ENCODE measurements around the gene ITGB3BP.
A peak's percentile ranks its signal among the peaks of the same experiment; 100 is the strongest.
"Not testable (repeated sequence)": the region's sequence is repeated elsewhere in the genome, so short reads cannot be mapped to it uniquely, and the experiment has no call there.

ITGB3BP gene, protein sequence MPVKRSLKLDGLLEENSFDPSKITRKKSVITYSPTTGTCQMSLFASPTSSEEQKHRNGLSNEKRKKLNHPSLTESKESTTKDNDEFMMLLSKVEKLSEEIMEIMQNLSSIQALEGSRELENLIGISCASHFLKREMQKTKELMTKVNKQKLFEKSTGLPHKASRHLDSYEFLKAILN

DNA sequence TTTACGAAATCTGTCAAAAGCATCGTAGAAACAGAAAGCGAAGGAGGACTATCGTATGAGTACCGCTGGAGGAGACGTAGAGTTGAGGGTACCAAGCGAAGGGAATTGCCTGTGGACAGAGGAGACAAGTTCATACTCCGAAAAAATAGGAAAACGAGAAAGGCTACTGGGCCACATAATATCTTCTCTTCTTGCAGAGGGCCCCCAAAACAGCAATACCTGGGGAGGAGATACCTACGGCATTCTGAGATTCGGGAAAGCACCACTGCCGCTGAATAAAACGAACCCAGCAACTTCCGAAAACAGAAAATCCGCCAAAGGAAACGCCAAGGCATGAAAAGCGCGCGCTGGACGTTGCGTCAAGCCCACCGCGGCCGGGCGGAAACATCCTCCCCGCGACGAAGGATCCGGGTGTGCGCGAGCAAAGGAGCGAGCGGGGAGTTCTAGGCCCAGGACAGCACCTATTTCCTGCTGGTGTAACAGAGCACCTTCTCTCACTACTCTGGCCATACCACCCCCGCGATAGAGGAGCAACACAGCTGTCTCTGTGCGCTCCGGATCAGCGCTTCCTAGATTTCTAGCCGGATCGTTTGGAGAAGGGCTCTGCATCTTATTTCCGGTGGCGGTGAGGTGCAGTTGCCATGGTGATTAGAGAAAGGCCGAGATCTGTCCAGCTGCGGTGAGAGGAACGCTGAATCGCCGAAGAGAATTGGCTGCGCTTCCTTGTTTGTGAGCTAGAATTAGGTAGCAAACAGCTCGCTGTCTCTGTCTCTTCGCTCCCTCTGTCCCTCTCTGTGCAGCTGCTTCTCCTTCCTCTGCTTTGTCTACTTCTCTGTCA is at the start of gene ITGB3BP, which contains the start of gene EFCAB7:
ITGB3BP (minus strand) TSS at position 335 of the 838 bp plus-strand sequence; CDS start at position 243, 92 bp downstream.
EFCAB7 (plus strand) TSS at position 635 of the 838 bp plus-strand sequence. CDS start 2,048 bp downstream, outside the sequence.
- DNase-seq: peak in 57 of 58 donors; percentile 65 to 96 (median 87)

DNA sequence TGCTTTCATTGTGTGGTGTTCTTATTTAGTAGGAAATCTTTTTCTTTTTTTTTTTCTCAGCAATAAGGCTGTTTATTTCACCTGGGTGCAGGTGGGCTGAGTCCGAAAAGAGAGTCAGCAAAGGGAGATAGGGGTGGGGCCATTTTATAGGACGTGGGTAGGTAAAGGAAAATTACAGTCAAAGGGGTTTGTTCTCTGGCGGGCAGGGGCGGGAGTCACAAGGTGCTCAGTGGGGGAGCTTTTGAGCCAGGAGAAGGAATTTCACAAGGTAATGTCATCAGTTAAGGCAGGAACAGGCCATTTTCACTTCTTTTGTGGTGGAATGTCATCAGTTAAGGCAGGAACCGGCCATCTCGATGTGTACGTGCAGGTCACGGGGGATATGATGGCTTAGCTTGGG is 49.7 kb upstream of the ITGB3BP start:
- not testable (repeated sequence) for DNase-seq

DNA sequence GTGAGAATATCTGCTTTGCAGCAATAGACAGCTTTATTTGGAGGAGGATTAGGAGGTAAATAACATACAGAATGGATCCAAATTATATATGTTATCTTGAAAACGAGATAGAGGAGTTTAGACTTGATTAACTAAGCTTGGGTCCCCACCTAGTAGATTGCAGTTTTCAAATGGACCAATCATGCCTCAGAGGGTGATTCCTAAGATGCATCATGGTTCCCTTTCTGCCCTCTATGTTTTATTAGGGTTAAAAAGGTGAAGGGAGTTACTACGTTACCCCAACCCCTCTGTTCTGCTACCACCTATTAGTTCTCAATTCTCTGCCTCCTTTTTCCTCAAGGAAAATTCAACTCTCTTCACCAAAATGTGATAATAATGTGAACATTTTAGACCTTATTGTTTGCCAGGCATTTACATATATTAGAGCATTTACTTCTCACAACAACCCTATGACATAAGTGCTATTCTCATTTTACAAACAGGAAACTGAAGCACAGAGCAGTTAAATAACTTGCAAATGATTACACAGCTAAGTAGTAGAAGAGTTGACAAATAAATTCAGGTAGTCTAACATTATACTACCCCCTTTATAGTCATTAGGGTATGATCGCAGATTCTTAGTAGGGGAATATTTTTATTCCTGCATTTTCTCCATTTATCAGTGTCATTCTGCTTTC is 46.8 kb upstream of the ITGB3BP start:
- DNase-seq: no peak

DNA sequence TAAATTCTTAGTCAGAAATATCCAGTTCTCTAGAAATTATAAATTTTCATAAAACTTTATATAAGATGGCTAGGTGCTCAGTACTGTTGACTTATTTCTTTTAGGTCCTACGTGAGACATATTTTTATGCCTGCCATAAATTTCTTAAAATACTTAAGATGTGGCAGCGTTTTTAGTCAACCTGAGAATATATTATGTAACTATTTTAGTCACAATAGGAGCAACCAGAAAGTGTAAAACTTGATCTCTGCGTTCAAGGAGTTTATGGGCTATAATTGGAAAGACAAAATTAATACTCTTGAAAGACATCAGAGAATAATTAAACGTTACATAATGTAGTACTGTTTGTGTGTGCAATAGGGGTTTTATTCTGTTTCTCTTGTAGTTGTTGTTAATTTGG is 46.0 kb upstream of the ITGB3BP start:
- no peak for DNase-seq

DNA sequence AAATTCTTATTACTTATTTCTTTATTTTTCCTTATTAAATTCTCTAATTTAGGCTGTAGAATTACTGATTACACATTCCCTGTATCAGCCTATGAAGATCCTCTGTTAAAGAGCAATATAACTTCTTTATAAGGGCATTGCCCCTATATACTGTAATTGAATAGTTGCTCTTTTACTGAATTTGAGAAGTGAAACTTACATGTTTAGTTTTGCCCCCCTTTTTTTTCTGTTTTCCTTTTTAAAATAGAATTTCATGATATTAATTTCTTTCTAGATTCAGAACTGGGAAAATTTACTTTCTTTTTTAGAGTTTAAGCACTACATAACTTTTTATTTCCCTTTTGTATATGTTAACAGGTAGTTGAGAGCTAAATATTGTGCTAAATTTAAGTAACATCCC is 40.7 kb upstream of the ITGB3BP start:
- DNase-seq: no peak

DNA sequence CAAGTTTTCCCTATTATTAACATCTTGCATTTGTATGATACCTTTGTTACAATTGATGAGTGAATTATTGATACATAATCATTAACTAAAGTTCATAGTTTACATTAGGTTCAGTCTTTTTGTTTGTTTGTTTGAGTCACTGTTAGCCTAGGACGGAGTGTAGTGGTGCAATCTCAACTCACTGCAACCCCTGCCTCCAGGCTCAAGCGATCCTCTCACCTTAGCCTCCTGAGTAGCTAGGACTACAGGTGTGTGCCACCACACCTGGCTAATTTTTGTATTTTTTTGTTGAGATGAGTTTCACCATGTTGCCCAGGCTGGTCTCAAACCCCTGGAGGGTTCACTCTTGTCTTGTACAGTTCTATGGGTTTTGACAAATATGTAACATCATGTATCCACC is 36.3 kb upstream of the ITGB3BP start:
- no peak for DNase-seq

DNA sequence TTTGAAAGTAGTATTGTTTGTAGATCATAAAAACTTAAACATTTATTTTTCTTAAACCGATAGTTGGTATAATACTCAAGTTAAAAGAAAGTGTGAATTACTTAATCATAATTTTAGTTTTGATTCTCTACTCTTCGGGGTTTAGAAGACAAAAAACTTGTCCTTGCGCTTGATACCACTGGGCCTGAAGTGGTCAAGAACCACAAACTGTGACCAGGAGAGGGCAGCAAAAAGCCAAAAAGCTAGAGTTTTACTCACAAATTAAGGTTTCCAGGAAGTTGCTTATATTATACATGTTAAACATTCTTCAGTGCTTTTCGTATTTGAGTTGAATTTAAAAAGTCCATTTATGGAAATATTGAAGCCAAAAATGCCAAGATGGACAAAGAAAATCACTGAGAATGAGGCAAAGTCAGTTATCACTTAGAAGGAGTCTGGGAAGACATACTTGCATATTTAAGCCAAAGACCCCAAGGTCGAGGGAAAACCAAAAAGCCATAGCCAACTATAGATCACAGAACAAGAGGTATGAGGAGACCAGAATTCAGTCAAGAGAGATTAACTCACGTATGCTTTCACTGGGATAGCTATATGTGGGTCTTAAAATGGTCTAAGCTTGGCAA is 34.5 kb upstream of the ITGB3BP start:
- peak in 6 of 58 donors; percentile 2 to 21 (median 8) for DNase-seq

DNA sequence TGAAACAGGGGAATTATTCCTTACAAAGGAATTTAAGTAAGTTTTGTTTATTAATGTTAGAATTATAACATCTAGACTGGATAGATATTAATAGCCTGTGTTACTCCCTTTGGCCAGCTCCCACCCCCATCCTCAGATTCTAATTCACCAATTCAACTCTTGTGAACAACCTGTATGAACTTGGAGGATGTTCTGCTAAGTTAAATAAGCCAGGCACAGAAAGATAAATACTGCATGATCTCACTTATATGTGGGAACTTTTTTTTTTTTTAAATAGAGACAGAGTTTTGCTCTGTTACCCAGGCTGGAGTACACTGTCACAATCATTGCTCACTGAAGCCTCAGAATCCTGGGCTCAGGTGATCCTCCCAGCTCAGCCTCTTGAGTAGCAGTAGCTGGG is 32.5 kb upstream of the ITGB3BP start:
- DNase-seq: no peak

DNA sequence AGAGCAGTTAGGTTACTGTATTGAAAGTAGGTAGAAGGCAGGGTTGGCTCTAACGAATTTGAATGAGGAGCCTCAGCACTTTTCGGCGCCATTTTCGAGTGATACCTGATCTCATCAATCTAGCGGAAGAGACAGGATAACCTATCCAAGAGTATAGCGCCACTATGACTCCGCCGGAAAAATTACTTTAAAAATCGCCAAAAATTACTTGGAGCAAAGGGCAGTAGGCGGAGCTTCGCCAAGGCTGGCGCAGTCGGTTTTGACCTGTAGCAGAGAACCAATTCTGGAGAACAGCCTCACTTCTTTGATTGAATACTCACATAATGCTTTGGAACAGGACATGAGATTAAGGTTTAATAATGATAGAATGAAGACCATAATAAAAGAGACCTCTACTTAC is 25.9 kb upstream of the ITGB3BP start:
- DNase-seq: no peak

DNA sequence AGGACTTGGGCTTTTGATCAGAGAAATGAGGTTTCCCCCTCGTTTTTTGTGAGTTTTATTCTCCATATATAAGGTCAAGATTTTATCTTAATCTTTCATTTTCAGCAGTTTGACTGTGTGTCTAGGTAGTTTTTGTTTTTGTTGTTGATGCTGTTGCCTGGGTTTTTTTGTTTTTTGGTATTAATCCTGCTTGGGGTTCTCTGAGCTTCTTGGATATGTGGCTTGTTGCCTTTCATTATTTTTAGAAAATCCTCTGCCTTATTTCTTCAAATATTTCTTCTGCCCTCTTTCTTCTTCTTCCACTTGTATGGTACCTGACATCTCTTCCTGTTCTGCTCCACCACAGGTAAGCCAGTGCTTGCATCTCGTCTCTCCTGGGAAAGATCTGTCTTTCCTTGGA is 25.3 kb upstream of the ITGB3BP start:
- DNase-seq: no peak

DNA sequence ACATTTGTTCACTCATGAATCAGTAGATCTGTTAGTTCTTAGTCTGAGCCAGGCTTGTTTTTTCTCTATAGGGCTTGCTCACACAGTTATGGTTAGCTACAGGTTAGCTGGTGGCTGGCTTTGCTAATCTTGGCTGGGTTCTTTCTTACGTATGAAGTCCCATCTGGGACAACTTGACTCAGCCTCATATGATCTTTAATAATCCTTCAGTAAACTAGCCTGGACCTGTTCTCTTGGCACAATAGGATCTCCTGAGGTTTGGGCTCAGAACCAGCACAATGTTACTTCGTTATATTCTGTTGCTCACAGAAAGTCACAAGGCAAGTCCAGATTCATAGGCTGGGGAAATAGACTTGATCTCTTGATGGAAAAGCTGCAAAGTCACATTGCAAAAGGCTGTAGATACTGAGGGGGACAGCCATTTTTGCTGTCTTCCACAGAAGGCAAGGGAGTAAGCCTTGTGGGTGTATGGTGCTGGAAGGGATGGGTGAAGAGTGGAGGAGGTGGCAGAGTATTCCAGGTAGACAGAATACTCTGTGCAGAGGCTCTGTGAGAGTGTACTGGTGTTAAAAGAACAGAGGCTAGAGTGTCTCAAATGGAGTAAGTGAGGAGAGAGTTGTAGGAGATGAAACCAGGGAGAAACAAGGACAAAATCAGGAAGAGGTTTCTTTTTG is 24.7 kb upstream of the ITGB3BP start:
- no peak for DNase-seq

DNA sequence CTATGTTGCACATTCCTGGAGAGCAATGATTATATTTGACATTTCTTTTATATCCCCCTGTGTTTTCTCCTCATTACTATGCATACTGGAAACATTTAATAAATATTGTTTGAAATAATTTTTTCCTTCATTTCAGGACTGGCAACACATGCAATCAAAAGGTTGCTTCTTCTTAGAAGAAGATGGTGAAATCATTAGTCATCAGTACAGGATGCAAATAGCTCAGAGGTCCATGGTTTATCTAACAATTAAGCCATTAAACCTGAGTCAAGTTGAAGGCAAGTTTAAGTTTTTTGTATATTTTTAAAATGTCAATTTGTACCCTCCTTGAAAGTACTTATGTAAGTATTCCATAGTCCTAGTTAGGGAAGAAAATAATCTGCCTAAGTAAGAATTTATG is 22.8 kb upstream of the ITGB3BP start:
- DNase-seq: no peak

DNA sequence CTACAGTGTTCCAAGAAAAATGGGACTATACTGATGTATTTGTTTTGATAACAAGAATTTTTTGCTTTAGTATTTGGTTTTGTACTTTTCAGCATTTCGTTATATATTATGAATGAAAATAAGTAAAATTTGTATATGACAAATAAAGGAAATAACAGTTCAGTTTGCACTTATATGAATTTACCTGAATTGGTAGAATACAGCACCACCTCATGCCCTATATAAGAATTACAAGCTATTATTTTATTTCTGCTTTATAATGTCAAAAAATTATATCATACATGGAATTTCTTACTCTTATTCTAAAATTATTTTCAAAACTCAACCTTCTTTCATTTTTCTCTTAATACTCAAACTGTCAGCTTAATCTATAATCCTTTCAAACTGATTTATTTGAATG is 14.9 kb upstream of the ITGB3BP start:
- no peak for DNase-seq

DNA sequence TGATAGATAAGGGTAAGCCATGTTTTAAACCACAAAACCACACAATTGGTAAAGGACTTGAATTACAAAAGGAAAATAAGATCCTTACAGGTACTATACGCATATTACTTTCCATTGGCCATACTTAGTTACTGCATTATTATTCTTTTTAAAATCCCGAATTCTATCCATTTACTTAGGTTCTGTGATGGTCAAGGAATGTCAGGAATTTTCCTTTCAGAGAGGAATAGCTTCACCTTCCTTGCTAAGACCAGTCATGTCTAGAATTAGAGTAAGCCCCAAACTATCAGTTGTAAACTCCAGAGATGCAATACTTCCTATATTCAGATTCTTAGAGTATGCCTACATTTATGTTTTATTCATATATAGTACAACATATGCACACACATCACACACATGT is 14.0 kb upstream of the ITGB3BP start:
- no peak for DNase-seq

DNA sequence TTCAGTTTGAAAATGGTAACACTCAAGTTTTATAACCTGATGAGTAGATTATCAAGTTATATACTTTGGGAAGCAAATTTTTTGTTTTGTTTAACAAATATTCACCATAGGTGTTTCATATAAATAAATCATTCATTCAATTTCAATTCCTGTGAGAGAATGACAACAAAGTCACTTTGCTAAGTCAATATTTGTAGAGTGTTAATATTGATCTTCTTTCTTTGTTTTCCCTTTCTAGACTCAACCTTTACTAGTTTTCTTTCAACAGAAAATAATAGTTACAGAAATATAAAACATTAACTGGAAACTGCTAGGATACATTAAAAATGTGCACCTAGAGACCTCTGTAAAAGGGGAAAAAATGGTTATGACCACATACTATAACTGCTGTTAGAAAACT is 11.4 kb upstream of the ITGB3BP start:
- DNase-seq: no peak

DNA sequence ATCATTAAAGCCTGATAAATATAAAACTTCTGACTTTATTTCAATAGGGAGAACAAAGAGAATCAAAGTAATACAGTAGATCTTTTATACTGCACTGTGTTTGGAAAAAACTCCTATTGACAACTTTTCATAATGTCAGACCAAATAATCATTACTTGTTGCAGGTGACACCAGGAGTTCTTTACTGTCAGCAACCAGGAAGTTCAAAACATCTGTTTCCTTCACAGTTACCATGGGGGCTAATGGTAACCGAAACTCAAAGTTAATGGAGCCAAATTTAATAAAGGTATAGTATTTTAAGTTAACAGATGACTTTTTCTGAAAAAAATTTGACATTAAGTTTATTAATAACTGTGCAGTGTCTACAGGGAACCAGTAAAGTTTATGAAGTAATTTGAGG is 10.9 kb upstream of the ITGB3BP start:
- DNase-seq: no peak

DNA sequence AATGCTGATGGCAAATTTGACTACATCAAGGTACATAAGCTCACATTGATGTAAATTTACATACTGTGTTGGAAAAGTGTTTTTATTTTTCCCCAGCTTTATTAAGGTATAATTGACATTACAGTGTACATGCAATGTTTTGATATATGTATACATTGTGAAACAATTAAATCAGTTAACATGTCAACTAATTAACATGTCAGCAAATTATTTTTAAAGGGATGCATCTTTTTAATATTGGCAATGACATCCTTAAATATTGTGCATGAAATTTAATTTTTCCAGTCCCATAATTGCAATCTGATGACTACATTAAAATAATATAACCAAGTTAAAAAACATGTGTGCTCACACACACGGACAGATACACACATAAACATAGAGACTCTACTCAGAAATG is 9.7 kb upstream of the ITGB3BP start:
- DNase-seq: no peak

DNA sequence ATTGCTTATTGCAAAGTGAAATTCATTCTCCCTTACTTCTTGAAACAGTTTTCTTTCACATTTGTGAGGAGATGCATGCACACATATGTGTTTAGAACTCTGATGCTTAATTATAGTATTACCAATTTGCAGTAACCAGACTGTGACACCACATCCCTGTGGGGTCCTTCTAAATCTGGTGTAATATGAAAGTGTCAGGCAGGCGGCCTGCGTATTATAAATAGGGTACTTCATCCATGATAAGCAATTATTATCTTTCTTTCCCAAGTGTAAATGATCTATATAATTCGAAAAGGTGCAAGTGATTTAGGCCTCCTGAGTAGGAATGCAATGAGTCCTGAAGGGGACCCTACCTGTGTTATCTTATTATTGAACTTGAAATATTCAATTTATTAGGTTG is 1.2 kb upstream of the ITGB3BP start:
- DNase-seq: no peak

DNA sequence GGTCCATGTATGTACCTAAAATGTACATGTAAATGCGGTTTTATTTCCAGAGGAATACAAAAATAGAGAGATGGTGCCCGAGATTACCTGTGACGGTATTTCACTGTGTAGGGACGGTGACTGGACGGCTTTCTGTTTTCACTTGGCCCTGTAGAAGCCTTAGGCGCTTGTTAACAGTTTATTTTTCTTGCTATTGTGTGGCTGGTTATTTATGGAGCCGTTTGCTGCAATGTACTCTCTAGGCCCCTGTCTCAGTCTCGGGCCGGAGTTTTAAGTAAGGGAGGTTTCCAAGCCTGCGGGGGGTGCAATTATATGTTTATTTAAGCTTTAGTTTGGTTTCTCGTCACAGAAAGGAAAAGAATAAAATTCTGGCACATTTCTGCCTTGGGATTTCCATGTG is 713 bp upstream of the ITGB3BP start:
- DNase-seq: peak in 8 of 58 donors; percentile 3 to 47 (median 29)

DNA sequence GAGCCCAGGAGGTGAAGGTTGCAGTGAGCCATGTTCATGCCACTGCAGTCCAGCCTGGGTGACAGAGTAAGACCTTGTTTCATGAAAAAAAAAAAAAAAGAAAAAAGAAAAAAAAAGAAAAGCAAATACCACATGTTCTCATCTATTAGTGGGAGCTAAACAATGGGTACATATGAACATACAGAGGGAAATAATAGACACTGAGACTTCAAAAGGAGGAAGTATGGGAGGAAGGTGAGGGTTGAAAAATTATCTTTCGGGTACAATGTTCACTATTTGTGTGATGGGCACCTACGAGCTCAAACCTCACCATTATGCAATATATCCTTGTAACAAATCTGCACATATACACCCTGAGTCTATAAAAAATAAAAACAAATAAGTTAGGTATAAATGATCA is 6.4 kb downstream of the ITGB3BP start:
- no peak for DNase-seq

DNA sequence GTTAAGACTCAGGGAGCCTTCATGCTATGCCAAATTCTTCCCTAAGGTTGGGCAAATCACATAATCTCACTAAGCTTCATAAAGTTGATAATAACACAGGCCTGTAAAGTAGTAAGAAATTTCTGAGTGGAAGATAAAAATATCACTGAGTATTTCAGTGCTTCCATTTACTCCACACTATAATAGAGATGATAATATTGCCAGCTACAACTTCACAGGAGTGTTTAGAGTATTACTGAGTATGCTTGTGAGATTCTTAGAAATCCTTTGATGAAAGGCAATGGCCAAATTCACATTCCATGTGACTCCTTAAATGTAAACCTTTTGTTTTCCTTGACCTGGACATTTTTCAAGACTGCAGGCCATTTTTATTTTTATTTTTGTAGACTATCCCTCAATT is 10.4 kb downstream of the ITGB3BP start:
- DNase-seq: no peak

Measured in anterior cingulate cortex (tissue), 58 donors.